CD4-positive, CD25-positive, alpha-beta regulatory T cell (primary cell): ENCODE data around the gene TKFC. TPM values are rescaled to one million over a fixed set of nuclear protein-coding genes. Genes with fewer than 3 reads are reported as not detected.
"Not testable (repeated sequence)": the region's sequence is repeated elsewhere in the genome, so short reads cannot be mapped to it uniquely, and the experiment has no call there.

Experiments
- ATAC-seq, 2 donors: fragments of 150-1000 bp; cut with Tn5 transposase; one replicate each; pipeline ENCODE4 v1.10.0; 2021; ENCODE audit warnings: low read depth in 2 of 2, moderate number of reproducible peaks in 2 of 2, moderate library complexity in 1 of 2
- DNase-seq, 3 donors: peaks; one replicate each; pipeline versions ENCODE4 v3.0.0 to v3.0.0-alpha.2; 2012 to 2022; ENCODE audit warnings: mixed read lengths in 1 of 3
- H3K27ac ChIP-seq: one replicate; pipeline ENCODE4 v1.7.0; 2013; ENCODE audit warnings: mild to moderate bottlenecking, low read length; ENCODE audit not compliant: insufficient read depth, poor library complexity, severe bottlenecking
- H3K27me3 ChIP-seq: one replicate; pipeline ENCODE4 v1.7.0; 2013; ENCODE audit warnings: low read length; ENCODE audit not compliant: control insufficient read depth, insufficient read depth
- H3K36me3 ChIP-seq: one replicate; pipeline ENCODE4 v1.7.0; 2013; ENCODE audit warnings: mild to moderate bottlenecking, low read length, moderate library complexity; ENCODE audit not compliant: control insufficient read depth, insufficient read depth
- H3K4me1 ChIP-seq: 2 replicates; pipeline ENCODE4 v1.7.0; 2013; ENCODE audit warnings: mild to moderate bottlenecking, low read length; ENCODE audit not compliant: insufficient read depth, control insufficient read depth, poor library complexity, severe bottlenecking
- H3K4me3 ChIP-seq: one replicate; pipeline ENCODE4 v1.7.0; 2013; ENCODE audit warnings: low read depth, mild to moderate bottlenecking, low read length, moderate library complexity
- H3K9me3 ChIP-seq, 2 experiments: 1 replicate in 1 of 2; 2 replicates in 1 of 2; pipeline ENCODE4 v1.7.0; 2013; ENCODE audit warnings: low read length in 2 of 2, mild to moderate bottlenecking in 1 of 2, moderate library complexity in 1 of 2; ENCODE audit not compliant: control insufficient read depth in 2 of 2
- H3K27ac Mint-ChIP-seq, 3 donors: one replicate each; pipeline ENCODE4 v1.8.0; 2020 to 2022; ENCODE audit warnings: mild to moderate bottlenecking in 3 of 3, mixed read lengths in 3 of 3, moderate library complexity in 2 of 3
- H3K27me3 Mint-ChIP-seq: one replicate; pipeline ENCODE4 v1.8.0; 2022; ENCODE audit warnings: mild to moderate bottlenecking, mixed read lengths
- H3K36me3 Mint-ChIP-seq: one replicate; pipeline ENCODE4 v1.8.0; 2020; ENCODE audit warnings: mixed read lengths
- H3K4me1 Mint-ChIP-seq, 4 donors: one replicate each; pipeline ENCODE4 v1.8.0; 2020 to 2022; ENCODE audit warnings: mixed read lengths in 4 of 4, mild to moderate bottlenecking in 1 of 4
- H3K4me3 Mint-ChIP-seq, 4 donors: one replicate each; pipeline ENCODE4 v1.8.0; 2020 to 2022; ENCODE audit warnings: mild to moderate bottlenecking in 4 of 4, mixed read lengths in 4 of 4, moderate library complexity in 3 of 4
- H3K9me3 Mint-ChIP-seq, 7 donors: one replicate each; pipeline ENCODE4 v1.8.0; 2020 to 2022; ENCODE audit warnings: mixed read lengths in 7 of 7, mild to moderate bottlenecking in 3 of 7, moderate library complexity in 2 of 7
- polyA plus RNA-seq, 4 donors: library from polyadenylated mRNA; unstranded; fragments of 300-500 nt; fragmentation: Illumina TruSeq; gene quantifications; one replicate each; pipeline ENCODE4 v1.2.3, GENCODE V29; 2021
- total RNA-seq: library from RNA; stranded (reverse); gene quantifications from one replicate; pipeline ENCODE4 v1.2.3, GENCODE V29; 2022

Gene TKFC
- total and polyA plus RNA-seq, 5 donors from 2014 or later: 29.2 to 33.2 (median 31.3) TPM

- peaks cover 0 to 6% (median 0%) of the 10 kb centered on the region in 4 donors for H3K4me1 Mint-ChIP-seq
- Histone ChIP-seq H3K4me3 (no peak overlapping the region), H3K27ac (no peak overlapping the region), H3K36me3 (no peaks in the 10 kb centered on the region), H3K27me3 (no peaks in the 10 kb centered on the region), H3K9me3 (no peaks in the 10 kb centered on the region), H3K4me1 (no peaks in the 10 kb centered on the region)
- H3K4me3 Mint-ChIP-seq: no peak overlapping the region
- no peak overlapping the region for H3K27ac Mint-ChIP-seq
- no peaks in the 10 kb centered on the region for H3K9me3 Mint-ChIP-seq
- peaks cover 12% of the 10 kb centered on the region for H3K36me3 Mint-ChIP-seq
- no peak for DNase-seq
- no peaks in the 10 kb centered on the region for H3K27me3 Mint-ChIP-seq
- no peak for ATAC-seq
Observed at GRCh38 chr11:61378713-61379313, 45.8 kb downstream of the TKFC start.

DNA sequence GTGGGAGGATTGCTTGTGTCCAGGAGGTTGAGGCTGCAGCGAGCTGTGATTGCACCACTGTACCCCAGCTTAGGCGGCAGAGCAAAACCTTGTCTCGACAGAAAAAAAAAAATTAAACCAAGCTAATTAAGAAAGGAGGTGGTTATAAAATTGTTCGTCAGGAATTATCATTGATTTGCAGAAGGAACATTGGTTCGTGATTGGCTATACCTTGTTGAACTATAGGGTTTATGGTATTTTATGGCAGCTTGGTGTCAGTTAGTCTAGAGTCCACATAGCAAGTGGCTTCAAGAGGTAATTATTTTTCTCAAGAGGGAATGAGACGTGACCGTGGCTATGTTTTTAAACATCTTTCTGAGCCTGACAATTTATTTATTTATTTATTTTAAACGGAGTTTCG is 47.9 kb downstream of the TKFC start:
- H3K9me3 Mint-ChIP-seq: no peaks in the 10 kb centered on the region
- H3K27me3 Mint-ChIP-seq: no peaks in the 10 kb centered on the region
- Histone ChIP-seq H3K4me1 (no peaks in the 10 kb centered on the region), H3K4me3 (no peak overlapping the region), H3K36me3 (no peaks in the 10 kb centered on the region), H3K9me3 (no peaks in the 10 kb centered on the region), H3K27me3 (no peaks in the 10 kb centered on the region), H3K27ac (no peak overlapping the region)
- DNase-seq (no peak), ATAC-seq (no peak)
- no peak overlapping the region for H3K27ac Mint-ChIP-seq
- no peak overlapping the region for H3K4me3 Mint-ChIP-seq
- peaks cover 0 to 13% (median 7%) of the 10 kb centered on the region in 4 donors for H3K4me1 Mint-ChIP-seq
- peaks cover 9% of the 10 kb centered on the region for H3K36me3 Mint-ChIP-seq

GRCh38 chr11:61383859-61384258 is 50.8 kb downstream of the TKFC start:
- H3K27me3 ChIP-seq, H3K27ac ChIP-seq, H3K27ac Mint-ChIP-seq, H3K4me1 Mint-ChIP-seq, H3K27me3 Mint-ChIP-seq, H3K4me3 ChIP-seq, H3K36me3 Mint-ChIP-seq, ATAC-seq, H3K9me3 Mint-ChIP-seq, H3K9me3 ChIP-seq, H3K36me3 ChIP-seq, H3K4me1 ChIP-seq, H3K4me3 Mint-ChIP-seq, DNase-seq: not testable (repeated sequence)

- Mint-ChIP-seq H3K4me3 (no peak overlapping the region), H3K36me3 (no peaks in the 10 kb centered on the region), H3K27ac (no peak overlapping the region), H3K27me3 (no peaks in the 10 kb centered on the region), H3K9me3 (peaks cover 0 to 2% (median 0%) of the 10 kb centered on the region in 7 donors), H3K4me1 (peaks cover 0 to 9% (median 7%) of the 10 kb centered on the region in 4 donors)
- no peaks in the 10 kb centered on the region for H3K36me3 ChIP-seq
- H3K27ac ChIP-seq: no peak overlapping the region
- no peaks in the 10 kb centered on the region for H3K9me3 ChIP-seq
- H3K4me3 ChIP-seq: no peak overlapping the region
- H3K4me1 ChIP-seq: no peaks in the 10 kb centered on the region
- no peak for ATAC-seq
- H3K27me3 ChIP-seq: no peaks in the 10 kb centered on the region
- no peak for DNase-seq
Observed at GRCh38 chr11:61384271-61385242, 51.5 kb downstream of the TKFC start.

GRCh38 chr11:61390161-61390560 is 57.1 kb downstream of the TKFC start:
- H3K9me3 Mint-ChIP-seq: peaks cover 0 to 2% (median 0%) of the 10 kb centered on the region in 7 donors
- Histone ChIP-seq H3K27me3 (no peaks in the 10 kb centered on the region), H3K4me1 (peaks cover 21% of the 10 kb centered on the region), H3K4me3 (no peak overlapping the region), H3K36me3 (peaks cover 3% of the 10 kb centered on the region), H3K9me3 (no peaks in the 10 kb centered on the region), H3K27ac (no peak overlapping the region)
- peak overlapping the region in 2 of 4 donors; percentile 7 to 16 for H3K4me3 Mint-ChIP-seq
- H3K27ac Mint-ChIP-seq: peak overlapping the region in 1 of 3 donors; percentile 42
- no peaks in the 10 kb centered on the region for H3K27me3 Mint-ChIP-seq
- peaks cover 8% of the 10 kb centered on the region for H3K36me3 Mint-ChIP-seq
- H3K4me1 Mint-ChIP-seq: peaks cover 11 to 39% (median 21%) of the 10 kb centered on the region in 4 donors
- DNase-seq (no peak), ATAC-seq (no peak)

- Histone ChIP-seq H3K4me1 (peaks cover 21% of the 10 kb centered on the region), H3K4me3 (peak overlapping the region; percentile 86), H3K9me3 (no peaks in the 10 kb centered on the region), H3K27me3 (no peaks in the 10 kb centered on the region), H3K27ac (peak overlapping the region; percentile 83), H3K36me3 (peaks cover 17% of the 10 kb centered on the region)
- no peaks in the 10 kb centered on the region for H3K27me3 Mint-ChIP-seq
- DNase-seq: peak in 2 of 3 donors; percentile 18 to 48
- peak overlapping the region; percentile 96 to 97 (median 96) for H3K4me3 Mint-ChIP-seq
- H3K27ac Mint-ChIP-seq: peak overlapping the region; percentile 97 to 100 (median 99)
- peak; percentile 27 to 28 for ATAC-seq
- H3K4me1 Mint-ChIP-seq: peaks cover 5 to 35% (median 19%) of the 10 kb centered on the region in 4 donors
- H3K36me3 Mint-ChIP-seq: peaks cover 16% of the 10 kb centered on the region
- H3K9me3 Mint-ChIP-seq: no peaks in the 10 kb centered on the region
Observed at GRCh38 chr11:61392981-61393595, 60.1 kb downstream of the TKFC start.
